GM21717 (cell line): Measurements from ENCODE around the gene RASA3.

Source experiments
- ATAC-seq: cut with Tn5 transposase; IDR thresholded peaks from one replicate; pipeline ENCODE4 v1.9.1; 2021; ENCODE audit warnings: mild to moderate bottlenecking, moderate library complexity; ENCODE audit not compliant: unreplicated experiment

The RASA3 gene

DNA sequence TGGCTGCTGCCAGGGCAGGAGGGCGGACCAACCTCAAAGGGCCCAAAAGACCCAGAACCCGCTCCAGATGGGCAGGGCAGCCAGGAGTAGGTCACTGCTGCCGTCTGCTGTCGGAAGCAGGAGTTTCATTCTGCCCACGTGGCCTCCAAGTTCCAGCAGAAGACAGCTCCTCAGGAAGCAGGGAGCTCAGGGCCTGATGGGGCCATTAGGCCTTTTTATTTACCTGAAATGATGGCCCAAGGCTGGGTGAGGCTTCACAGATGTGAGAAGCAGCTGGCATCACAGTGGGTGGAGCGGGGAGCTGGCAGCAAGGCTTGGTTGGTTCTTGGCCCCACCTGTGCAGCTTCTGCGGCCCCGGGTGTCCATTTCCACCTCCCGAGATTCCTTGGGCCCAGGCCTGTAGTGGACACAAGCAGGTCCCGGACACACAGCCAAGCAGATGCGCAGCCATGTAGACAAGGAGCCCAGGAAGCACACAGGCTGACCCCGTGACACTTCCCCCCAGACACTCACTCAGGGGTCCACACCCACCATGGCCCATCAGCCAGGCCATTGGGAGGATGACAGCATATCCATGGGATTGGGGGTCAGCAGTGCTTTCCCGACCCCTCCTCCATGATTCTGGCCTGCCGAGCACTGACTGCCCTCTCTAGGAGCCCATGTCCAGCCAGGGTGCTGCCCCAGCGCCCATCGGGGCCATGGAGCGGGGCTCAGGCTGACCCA lies 185.0 kb downstream of the RASA3 start:
- no peak for ATAC-seq

DNA sequence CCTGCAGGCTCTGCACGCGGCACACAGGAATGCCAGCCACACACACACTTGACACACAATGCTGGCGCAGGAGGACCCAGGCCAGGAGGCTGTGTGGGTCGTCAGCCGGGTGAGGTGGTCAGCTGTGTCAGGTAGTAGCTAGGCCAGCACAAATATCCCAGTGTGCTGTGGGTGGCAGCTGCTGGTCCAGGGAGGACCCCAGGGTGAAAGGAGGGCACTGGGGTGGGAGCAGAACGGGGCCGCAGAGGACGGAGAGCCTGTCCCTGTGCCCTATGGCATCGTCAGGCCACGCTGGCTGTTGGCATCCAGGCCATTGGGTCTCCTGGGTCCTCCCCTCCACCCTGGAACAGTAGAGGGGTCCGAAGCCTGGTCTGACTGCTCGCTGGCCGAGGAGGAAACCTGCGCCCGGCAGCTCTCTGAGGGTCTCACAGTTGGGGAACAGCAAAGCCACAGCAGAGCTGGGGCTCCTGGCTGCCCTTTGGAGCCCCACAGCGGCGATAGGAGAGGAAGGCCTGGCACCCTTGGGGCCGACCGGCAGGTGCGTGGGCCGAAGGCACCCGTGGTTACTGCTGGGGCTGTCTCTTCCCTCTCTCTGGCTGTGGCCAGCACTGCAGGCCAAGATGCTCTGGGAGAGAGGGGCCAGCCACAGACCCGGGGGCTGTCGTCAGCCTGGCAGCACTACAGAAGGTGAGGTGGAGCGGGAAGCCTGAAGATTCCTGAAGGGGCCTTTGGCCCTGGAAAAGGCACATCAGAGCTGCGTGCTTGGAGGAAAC lies 185.8 kb downstream of the RASA3 start:
- no peak for ATAC-seq

DNA sequence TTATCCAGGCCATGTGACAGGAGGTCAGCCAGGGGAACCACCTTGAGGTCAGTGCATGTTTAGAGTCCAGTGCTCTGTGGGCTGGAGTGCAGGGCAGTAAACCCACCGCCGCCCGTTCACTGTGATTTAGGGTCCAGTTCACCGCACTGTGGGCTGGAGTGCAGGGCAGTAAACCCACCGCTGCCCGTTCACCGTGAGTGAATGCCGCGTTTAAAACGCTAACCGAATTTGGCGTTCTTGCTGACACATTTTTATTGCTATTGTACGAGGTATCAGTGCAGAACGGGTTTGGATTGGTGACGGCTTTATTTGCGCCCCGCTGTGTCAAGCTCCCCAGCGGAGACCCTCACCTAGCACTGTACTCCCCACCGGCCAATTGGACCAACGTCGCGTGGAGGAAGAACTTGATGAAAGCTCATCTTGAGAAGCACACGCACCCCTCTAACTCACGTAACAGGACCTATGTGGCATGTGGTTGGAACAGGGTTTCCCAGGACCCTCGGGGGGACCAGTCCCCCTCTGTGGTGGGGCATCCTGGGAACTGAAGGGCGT lies 186.5 kb downstream of the RASA3 start:
- no peak for ATAC-seq

DNA sequence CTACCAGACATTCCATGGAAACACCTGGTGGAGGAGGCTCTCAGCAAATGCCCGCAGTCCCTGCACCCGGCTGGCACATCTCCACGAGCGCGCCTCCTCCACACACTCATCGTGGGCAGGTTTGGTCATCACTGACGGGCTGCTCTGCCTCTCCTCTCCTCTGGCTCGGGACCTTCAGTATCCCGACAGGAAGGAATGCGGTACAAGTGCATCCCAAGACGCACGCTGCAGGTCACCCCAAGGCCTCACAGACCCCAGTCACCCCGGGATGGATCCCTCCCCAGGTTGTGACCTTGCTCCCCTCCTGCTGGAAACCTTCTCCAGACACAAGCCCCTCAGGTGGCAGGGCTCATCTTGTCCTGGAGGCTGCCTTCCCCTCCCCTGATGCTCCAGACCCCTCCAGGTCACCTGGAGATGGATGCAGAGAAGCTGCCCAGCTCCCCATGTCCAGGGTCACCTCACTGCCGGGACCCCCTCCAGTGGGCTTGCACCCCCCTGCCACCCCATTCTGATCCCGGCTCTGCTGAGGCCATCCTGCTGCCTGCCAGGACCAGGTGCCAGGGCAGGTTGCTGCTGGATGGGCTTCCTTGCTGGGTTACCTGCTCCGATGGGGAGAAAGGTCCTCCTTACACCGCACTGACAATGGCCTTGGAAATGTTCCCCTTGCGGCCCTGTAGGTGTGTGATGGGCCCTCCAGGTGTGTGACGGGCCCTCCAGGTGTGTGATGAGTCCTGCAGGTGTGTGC lies 188.4 kb downstream of the RASA3 start:
- no peak for ATAC-seq

DNA sequence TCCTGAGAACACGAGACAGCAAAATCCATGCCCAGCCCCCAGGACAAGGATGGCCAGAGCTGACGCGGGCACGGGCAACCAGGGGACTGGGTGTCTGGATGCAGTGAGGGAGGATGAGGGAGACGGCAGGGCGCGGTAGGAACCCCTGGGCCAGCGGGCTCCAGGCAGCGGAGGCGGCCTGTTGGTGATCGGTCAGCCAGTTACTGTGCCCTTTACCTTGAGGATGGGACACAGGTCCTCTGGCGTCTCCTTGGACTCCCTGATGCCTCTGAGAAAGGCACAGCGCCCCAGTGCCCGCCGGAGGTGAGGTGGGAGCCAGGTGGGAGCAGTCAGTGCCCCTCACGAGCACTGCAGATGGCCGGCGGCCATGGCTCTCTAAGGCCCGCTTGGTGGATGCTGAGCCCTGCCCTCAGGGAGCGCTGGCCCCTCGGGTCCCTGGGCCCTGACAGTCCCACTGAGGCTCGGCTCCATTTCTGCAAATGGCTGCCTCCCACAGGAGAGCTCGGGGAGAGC lies 189.8 kb downstream of the RASA3 start:
- no peak for ATAC-seq

DNA sequence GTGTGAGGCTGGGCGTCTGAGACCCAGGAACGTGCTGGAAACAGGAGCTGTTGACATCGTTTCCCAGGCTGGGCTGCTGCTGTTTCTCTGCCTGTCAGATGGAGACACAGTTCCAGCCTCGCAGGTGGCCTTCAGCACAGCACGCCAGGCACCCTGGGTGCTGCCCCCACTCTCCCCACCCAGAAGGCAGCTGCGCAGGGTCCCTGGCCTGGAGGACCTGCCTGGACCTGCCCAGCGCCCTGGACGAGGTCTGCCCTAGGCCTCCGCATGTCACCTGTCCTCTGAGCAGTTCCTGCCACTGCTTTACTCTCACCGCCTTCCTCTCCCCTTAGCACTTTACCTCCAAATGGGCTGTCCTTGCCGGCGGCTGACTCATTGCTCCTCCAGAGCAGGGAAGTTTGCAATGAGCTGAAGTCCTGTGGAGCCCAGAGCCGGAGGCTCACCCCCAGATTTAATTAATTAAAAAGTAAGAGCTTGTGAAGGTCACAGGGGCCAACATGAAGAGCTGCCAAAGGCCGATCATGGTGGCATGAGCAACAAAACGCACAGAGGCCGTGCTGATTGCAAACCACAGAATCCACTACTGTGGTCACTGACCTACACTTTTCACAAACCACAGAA lies 190.7 kb downstream of the RASA3 start:
- no peak for ATAC-seq

DNA sequence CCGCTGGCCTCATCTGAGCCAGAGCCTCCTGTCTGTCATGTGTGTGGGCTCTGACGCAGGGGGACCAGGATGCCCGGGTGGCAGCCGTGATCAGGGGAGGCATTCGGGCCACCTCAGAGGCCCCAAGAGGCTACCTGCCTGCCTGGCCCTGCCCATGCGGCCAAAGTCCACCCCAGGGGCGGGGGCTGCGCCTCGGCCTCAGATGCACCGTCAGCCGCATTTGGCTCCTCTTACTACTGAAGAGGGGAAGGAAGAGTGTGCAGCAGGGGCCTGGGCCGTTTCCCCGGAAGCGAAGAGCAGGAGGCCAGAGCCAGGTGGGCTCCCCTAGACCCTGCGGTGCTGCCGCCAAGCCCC lies 192.5 kb downstream of the RASA3 start:
- no peak for ATAC-seq

DNA sequence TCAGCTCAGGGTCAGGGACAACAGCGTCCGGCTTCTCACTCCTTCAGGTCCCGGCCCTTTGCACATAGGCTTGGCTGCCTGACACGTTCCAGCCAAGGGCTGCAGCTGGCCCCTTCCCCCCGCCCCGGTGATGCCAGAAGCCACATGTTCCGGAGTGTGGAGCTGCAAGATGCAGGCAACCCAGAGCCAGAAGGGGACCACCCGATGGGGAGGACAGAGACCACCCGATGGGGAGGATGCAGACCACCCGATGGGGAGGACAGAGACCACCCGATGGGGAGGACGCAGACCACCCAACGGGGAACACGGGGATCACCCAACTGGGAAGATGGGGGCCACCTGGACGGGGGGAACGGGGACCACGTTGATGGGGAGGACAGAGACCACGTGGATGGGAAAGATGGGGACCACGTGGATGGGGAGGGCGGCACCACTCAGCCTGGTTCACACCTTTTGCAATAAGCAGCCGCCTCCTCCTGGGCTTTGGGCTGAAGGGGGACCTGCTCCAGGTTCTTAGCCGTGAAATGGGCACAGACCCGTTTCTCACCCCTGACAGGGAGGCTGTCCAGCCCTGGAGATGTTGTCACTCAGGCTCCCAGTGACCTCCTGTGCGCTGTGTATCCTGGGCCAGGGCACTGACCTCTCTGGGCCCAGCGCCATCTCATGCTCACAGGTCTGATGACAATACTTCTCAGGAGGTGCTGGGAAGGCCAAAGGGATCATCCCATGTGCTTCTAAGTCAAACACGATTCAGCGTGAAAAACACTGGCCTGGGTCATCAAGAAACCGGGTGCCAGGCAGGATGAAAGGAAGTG lies 193.1 kb downstream of the RASA3 start:
- no peak for ATAC-seq

DNA sequence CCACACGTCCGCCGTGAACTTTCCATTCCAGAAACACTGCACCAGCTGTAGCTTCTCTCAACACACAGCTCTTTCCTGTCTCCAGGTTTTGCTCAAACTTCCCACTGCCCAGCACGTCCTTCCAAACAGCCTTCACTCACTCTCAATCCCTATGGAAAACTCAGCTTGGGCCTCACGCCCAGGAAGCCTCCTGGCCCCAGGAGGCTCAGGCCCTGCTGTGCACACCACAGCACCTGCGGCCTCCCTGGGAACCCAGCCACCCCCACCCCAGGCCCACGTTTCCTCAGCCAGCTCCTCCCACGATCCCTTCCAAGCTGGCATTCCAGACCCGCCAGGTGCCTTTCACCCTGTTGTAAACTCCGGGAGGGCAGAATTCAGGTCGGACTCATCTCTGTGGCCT lies 193.7 kb downstream of the RASA3 start:
- ATAC-seq, result no peak

DNA sequence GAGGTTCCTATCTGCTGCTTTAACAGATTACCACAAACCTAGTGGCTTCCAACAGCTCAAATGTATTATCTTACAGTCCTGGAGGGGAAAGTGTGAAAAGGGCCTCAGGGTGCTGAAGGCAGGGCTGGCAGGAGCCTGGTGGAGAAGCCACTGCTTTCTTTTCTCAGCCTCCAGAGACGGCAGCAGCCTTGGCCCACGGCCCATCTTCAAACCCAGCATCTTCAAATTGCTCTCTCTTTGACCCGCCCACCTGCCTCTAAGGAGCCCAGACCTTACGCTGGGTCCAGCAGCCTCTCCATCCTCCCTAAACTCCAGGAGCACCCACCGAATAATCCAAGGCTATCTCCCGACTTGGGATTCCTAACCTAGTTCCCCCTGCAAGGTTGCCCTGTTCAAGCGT lies 194.2 kb downstream of the RASA3 start:
- ATAC-seq, result no peak

DNA sequence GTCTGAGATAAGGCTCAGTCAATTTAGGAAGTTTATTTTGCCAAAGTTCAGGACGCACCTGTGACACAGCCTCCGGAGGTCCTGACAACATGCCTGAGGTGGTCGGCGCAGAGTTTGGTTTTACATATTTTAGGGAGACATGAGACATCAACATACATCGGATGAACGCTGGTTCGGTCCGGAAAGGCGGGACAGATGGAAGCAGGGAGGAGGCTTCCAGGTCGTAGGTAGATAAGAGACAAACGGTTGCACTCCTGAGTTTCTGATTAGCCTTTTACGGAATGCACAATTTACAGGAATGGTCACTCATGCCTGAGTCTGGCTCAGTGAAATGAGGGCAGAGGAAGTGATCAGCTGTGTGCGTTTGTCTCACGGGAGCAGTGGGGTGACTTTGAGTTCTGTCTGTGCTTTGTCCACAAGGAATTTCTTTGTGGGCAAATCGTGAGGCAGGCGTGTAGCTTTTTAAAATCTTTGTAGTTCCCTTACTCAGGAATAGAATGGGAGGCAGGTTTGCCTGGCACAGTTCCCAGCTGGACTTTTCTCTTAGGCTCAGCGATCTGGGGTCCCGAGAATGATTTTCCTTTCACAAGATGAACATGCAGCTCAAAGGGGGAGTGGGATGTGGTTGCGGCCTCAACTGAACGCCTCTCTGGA lies 194.8 kb downstream of the RASA3 start:
- ATAC-seq, result no peak

DNA sequence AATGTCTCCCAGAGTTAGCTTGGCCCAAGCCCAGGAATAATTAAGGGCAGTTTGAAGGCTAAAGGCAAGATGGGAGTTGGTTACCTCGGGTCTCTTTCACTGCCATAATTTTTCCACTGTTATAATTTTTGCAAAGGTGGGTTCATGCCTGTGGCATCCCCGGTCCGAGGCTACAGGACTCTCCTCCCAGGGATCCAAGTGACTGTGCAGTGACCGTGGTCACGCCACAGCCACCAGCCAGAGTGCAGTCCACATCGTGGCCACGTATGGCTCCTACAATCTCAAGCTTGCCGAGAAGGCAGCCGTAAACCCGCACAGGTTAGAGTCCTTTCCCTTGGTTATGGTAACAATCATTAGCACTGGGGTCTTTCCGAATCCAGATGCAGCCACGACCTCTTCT lies 195.3 kb downstream of the RASA3 start:
- ATAC-seq, result no peak

DNA sequence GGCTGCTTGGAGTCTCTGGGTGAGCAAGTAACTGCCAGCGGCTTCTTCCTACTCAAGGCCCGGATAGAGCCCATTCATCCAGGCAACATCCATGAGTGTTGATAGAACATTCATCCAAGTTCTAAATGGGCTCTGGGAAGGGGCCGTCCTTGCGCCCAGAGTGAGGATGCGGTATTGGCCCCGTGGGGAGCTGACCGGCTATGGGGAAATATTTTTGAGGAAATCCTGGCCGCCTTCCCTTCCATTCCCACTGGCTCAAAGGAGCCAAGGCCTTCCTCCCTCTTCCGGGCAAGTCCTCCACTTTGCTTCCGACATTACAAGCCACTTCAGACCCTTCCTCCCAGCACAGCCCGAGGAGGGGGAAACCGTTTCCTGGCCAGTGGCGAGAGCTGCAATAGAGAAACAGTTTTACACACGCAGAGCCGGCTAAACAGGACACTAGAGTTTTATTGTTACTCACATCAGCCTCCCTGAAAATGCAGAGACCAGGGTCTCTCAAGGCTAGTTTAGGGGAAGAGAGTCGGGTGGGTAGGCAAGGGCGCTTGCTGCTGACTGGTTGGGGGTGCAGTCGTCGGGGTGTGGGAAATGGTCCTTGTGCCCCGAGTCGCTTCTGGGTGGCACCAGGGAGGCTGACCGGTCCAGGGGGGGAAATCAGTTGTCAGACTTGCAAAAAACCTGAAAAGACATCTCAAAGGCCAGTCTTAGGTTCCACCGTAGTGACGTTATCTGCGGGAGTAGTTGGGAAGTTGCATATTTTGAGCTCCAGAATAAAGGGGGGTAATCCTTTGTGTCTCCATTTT lies 196.1 kb downstream of the RASA3 start:
- no peak for ATAC-seq

DNA sequence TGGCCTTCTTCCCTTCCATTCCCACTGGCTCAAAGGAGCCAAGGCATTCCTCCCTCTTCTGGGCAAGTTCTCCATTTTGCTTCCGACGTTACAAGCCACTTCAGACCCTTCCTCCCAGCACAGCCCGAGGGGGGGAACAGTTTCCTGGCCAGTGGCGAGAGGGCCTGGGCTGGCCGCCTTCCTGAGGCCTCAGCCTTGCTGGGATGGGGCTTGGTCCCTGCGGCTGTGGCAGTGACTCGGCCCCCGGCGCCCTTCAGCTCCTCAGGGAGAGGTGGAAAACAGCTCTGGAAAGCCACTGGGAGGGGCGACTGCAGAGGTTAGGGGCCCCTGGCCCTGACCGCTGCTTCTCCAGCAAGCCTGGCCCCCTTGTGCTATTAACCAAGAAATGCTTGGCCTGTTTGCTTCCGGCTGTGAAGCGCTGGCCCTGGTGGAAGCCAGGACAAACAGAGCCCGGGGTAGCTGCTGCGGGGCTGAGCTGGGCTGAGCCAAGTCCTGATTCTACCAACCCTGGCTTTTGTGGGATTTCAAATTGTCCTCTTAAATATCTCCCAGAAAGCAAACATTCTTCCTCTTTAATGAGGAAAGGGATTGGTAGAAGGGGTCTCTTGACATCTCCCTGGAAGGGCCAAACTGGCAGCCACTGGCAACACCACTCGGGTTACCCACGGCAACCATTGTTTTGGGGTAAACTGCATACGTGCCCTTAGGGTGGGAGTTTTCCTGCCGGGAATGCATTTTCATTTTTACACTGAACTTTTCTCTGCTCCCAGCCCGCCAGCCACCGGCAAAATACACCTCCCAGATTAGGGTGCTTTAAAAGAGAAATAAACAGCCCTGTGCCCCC lies 197.2 kb downstream of the RASA3 start:
- no peak for ATAC-seq

DNA sequence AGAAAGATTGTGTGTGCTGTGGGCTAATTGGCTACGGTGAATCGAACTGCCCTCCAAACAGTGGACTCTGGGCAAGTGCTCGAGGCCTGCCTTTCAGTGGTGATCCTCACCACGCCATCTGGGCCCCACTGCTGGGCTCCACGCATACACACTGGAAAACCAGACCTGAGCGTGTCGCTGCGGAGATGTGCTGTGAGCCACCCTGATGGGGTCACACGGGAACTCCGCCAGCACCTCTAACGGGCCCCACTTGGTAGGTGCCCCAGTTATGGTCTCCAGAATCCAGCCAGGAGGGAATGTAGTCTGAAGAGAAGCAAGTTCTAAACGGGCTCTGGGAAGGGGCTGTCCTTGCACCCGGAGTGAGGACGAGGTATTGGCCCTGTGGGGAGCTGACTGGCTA lies 197.8 kb downstream of the RASA3 start:
- ATAC-seq, result no peak

DNA sequence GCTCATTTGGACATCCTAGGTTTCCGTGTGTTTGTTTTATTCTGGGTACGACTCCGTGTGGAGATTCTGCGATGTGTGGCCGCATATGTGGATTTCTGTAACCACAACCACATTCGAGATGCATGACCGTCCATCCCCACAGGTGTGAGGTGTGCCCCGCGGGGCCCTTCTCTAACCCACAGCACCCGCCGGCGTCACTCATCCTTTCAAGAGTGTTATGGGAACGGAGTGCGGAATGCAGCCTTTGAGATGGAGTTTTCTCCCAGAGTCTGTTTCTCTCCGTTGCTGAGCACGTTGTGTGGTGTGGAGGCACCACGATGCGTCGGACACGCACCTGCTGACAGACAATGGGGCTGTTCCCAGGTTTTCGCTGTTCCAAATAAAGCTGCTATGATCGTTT lies 198.5 kb downstream of the RASA3 start:
- ATAC-seq, result no peak

DNA sequence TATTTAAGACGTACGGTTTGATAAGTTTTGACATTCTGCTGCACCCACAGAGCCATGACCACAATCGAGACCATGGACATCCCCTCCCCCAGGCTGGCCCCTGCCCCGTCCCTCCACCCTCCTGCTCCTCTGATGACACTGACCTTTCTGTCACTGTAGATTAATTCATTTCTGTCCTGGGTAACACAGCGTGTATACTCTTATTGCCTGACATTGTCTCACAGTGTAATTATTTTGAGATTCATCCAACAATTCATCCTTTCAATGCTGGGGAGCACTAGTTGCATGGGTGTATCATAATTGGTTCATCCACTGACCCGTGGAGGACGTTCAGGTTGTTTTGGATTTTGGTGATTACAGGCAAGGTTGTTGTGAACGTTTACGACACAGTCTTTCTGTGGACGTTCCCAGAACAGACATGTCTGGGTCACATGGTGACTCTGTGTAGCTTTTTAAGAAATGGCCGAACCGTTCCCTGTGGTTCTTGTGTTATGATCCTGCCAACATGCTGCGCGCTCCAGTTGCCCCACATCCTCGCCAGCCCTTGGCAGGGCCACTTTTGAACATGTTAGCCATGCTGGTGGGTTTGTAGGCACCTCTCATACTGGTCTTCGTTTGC lies 200.5 kb downstream of the RASA3 start:
- no peak for ATAC-seq
